ENCODE measurements around the gene ACSS3.
A peak's percentile ranks its signal among the peaks of the same experiment; 100 is the strongest.
"Not testable (repeated sequence)": the region's sequence is repeated elsewhere in the genome, so short reads cannot be mapped to it uniquely, and the experiment has no call there.

Gene ACSS3, protein sequence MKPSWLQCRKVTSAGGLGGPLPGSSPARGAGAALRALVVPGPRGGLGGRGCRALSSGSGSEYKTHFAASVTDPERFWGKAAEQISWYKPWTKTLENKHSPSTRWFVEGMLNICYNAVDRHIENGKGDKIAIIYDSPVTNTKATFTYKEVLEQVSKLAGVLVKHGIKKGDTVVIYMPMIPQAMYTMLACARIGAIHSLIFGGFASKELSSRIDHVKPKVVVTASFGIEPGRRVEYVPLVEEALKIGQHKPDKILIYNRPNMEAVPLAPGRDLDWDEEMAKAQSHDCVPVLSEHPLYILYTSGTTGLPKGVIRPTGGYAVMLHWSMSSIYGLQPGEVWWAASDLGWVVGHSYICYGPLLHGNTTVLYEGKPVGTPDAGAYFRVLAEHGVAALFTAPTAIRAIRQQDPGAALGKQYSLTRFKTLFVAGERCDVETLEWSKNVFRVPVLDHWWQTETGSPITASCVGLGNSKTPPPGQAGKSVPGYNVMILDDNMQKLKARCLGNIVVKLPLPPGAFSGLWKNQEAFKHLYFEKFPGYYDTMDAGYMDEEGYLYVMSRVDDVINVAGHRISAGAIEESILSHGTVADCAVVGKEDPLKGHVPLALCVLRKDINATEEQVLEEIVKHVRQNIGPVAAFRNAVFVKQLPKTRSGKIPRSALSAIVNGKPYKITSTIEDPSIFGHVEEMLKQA

DNA sequence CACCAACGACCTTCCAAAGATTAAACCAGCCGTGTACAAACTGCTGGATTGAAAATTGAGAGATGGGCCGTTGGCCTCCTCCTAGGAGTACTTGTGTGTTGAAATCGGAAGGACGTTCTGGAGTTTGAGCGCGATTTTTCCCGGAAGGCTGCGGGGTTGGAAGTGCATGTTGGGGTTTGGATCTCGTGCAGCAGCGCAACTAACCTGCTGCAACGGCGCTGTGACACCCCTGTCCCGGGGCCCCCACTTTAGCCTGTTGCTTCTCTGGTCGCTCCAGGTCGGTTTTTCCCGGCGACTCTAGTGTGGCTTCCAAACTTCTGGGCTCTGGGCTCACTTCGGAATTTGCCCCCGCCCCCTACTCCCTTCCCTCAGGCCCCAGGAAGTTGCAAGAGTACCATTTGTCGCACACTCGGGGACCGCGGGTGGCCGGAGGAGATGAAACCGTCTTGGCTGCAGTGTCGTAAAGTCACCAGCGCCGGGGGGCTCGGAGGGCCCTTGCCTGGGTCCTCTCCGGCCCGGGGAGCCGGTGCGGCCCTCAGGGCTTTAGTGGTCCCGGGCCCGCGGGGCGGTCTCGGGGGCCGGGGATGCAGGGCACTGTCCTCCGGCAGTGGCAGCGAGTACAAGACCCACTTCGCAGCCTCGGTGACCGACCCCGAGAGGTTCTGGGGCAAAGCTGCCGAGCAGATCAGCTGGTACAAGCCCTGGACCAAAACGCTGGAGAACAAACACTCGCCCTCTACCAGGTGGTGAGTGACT, at the start of gene ACSS3:
Gene ACSS3 (plus strand): TSS at position 394 of the 756 bp plus-strand sequence. CDS start 42 bp downstream, at position 436.
- DNase-seq = peak; percentile 77

DNA sequence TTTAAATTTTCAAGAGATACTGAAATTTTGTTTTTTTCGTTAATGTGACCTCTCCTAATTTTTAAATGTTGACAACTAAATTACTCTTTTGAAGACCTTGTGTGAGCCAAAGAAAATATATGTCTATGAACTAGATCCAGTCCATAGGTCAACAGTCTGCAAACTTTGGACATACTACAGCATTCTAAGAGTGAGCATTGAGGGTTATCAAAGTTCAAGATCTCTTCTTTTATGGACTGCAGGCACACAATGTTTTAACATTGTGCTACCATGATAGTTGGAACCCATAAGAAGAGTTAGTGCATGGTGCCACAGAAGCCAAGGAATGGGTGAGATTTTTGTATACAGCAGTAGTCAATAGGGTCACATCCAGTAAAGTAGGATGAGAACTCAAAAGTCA, 43.0 kb upstream of the ACSS3 start:
- DNase-seq = no peak

- no peak for DNase-seq
Measured at GRCh38 chr12:81039231-81039630, 38.6 kb upstream of the ACSS3 start.

DNA sequence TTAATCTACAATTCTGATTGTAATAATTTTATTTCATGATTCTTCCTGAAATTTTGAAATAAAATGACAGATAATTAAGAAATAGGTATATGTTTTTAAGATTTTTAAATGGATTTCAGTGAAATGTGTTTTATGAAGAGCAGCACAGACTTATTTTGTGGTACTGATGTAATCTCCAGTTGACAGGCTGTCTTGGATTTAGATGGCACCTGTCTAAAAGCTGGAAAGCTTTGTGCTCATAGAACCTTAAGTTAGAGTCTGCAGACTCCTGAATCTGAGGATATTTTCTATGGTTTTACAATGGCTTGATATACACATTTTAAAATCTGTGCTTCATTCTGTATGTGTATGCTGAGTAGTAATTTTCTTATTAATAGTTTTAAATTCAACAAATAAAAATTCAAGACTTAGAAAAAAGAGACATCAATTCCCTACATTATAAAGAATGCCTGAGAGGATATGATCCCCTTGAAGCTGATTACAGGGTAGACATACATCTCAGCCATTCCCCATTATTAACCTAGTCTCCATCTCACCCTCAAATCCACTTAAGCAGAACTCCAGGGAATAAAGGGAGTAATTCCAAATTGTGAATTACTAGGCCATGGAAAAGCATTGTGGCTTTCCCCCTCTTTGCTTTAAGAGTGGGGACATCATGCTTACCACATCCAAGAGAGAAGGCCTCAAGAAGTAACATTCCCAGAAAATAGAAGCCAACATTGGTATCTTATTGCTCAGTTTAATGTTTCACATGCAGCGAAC, 33.7 kb upstream of the ACSS3 start:
- DNase-seq = no peak

DNA sequence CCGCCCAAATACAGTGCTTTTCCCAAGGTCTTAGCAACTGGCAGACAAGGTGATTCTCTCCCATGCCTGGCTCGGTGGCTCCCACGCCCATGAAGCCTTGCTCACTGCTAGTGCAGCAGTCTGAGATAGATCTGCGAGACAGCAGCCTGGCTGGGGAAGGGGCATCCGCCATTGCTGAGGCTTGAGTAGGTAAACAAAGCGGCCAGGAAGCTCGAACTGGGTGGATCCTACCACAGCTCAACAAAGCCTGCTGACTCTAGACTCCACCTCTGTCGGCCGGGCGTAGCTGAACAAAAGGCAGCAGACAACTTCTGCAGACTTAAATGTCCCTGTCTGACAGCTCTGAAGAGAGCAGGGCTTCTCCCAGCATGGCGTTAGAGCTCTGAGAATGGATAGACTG, 12.9 kb upstream of the ACSS3 start:
- DNase-seq = not testable (repeated sequence)

- DNase-seq = no peak
Measured at GRCh38 chr12:81070846-81071245, 7.0 kb upstream of the ACSS3 start.

DNA sequence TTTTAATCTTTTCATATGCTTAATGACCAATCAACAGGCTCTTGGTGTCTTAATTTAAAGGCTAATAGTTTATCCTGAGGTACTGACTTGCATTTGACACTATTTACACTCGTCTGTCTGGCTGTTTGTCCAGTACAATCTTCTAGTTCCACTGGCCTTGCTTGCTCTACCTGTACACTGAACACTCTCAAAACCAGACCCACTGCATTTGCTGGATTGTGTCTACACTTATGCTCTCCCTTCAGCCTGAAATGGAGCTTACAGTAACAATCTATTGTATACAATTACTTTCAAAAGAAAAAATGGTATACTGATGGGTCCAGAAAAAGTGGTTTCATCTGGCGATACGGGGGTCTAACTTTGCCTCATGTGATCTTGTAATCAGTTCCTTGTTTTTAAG, 2.3 kb upstream of the ACSS3 start:
- no peak for DNase-seq

DNA sequence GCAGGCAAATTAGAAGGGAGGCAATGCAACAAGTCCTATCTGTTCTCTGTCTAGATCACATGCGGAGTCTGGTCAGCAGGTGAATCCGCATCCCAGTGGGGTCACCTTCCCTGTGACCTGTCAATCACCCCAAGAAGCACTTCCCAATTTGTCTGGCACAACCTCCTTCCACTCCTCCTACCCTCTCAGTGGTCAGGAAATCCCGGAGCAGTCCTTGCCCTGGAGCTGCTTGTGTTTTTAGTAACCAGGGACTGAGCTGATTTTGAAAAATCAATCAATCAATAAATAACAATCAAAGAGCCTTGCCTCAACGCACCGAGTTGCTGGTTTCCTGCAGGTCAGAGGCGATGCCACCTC, 572 bp upstream of the ACSS3 start:
- no peak for DNase-seq

DNA sequence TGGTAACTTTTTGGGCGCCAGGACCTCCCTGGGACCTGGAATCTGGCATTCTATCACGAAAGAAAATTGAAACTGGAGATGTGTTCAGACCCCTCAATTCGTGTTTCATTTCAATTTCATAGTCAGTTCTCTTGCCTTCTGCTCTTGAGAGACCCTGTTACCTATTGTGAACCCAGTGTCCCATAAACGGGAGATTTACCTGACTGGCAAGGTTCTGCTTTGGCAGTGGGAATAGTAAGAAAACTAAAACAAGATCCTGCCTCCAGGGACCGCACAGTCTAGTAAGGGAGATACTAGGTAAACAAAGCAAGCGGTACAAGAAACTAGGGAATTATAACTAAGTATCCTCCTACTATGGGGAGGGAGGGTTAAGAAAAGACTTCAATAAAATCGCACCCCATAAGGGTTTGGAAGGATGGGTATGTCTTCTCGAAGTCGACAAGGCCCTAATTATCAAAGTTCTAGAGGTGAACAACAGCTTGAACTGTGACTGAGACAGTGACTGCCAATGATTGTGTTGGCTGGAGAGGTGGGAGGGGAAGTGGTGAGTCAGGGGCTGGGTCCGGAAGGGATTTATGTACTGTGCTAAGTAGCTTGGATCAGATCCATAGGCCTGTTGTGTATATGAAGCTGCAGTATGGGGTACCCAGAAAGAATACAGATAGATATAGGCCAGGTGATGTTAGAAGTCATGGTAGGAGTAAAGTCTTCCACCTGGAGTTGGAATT, 754 bp downstream of the ACSS3 start:
- no peak for DNase-seq

GRCh38 chr12:81079280-81080076, 1.6 kb downstream of the ACSS3 start:
- DNase-seq = no peak

DNA sequence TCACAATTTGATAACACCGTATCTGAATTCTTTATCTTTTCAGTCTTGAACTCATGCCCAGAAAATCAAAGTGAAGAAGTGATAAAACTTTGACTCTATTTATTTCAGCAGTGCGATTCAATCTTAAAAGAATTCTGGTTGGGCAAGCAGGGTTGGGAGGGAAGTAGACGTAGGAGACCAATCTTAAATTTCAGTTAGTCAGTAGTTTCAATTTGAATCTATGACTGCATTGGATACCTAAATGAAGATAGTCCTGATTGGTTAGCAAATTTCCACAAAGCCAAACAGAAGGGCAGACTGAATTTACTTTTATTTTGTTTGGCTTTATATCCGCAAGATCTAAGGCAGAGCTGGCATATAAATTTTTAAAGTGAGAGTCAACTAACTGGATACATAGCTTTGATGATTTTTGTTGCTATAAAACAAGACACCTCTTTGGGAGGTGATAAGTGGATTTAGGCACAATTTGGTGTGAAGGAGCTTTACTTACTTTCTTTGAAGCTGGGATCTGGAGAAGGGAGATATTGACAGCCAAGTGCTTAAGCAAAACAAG, 2.6 kb downstream of the ACSS3 start:
- DNase-seq = no peak

- DNase-seq = no peak
Measured at GRCh38 chr12:81081726-81082125, 3.8 kb downstream of the ACSS3 start.

DNA sequence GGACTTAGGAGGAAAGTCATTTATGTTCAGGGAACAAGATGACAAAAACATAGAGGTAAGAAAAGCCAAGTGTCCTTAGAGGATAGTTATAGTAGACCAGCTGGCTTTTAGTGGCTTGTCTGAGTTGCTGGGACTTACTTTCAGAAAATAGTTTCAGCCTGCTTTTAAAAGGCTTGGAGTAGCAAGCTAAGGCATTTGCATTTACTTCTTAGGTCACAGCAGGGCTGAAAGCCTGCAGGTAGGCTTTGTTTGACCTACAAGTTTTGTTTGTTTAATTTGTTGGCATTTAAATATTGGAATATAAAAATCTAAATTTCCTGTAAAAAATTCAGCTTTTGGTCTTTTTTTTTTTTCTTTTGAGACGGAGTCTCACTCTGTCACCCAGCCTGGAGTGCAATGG, 5.1 kb downstream of the ACSS3 start:
- DNase-seq = no peak

DNA sequence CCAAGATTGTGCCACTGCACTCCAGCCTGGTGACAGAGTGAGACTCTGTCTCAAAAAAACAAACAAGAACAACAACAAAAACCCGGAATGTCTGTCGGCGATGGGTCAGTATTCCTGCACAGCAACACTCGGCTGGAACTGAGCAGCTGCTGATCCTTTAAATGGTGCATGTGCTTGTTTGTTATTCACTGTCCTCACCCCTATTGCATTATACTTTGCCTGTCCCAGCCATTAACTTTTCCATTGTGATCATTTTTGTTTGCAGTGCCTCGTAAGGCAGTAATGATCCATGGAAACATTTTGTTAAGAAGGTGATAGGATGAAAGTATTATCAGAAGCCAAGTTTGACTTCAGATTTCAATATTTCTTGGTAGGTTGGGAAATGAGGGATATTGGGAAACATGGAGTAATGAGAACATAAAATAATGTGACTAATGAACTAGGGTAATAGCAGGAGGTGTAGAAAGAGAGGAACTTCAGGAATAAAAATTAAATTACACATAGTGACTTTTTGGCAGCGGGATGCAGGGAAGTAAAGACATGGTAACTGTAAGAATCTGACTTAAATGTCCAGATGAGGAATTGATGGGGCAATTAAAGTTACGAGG, 6.1 kb downstream of the ACSS3 start:
- DNase-seq = no peak

- no peak for DNase-seq
Measured at GRCh38 chr12:81084811-81085350, 7.0 kb downstream of the ACSS3 start.

- no peak for DNase-seq
Measured at GRCh38 chr12:81085832-81086231, 8.0 kb downstream of the ACSS3 start.

- no peak for DNase-seq
Measured at GRCh38 chr12:81086342-81086741, 8.5 kb downstream of the ACSS3 start.

DNA sequence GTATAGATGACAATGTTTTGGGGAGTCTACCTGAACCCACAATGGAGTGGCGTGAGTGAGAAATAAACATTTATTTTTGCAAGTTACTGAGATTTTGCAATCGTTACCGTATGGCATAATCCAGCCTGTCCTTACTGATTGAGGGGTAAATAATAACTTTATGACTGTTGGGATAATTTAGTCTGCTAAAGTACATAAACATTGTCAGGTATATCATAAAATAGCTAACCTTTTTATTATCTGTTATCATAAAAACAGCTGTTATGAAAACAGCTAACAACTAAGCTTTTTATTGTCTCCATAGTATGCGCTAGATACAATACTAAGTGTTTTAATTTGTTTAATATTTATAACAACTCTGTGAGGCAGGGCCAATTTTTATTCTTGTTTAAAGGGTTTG, 10.3 kb downstream of the ACSS3 start:
- DNase-seq = no peak

DNA sequence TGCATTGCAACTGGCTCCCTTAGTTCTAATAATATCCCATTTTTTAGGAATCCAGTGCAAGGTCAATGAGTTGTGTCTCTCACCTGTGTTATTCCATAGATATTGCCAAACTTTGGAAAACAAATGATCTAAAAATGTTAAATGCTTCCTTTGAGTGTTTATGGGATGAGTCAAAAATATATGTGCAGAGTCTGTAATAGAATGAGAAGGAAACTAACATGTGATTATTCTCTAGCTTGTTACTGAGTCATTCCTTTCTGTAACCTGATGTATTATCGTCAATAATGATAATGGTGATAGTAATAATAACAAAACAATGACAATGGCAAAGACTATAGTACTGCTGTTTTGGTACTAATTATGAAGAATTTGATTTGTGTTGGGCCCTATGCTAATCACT, 11.5 kb downstream of the ACSS3 start:
- no peak for DNase-seq

- DNase-seq = no peak
Measured at GRCh38 chr12:81092053-81092452, 14.2 kb downstream of the ACSS3 start.
